Right lobe of liver (tissue), 4 donors: ENCODE measurements around the gene TTC24.

Experiments used
- POLR2A ChIP-seq: fragments of 450-650 bp; IDR thresholded peaks from one replicate; pipeline ENCODE4 v1.6.1; 2017; ENCODE audit warnings: antibody characterized with exemption, mild to moderate bottlenecking
- TF ChIP-seq, protein P1 (sequence below), 4 donors: fragments of 200-600 bp in 3 of 4; fragments of 450-650 bp in 1 of 4; IDR thresholded peaks; one replicate each; pipeline versions ENCODE4 v1.5.1 to v1.8.0; 2016 to 2022; ENCODE audit warnings: antibody characterized with exemption in 4 of 4, mild to moderate bottlenecking in 2 of 4
- donor health status: DM: no; HTN: no; CAD: no.
- donor health status: DM: no; HTN: no; CAD: no.
- donor health status: DM: no; HTN: yes; CAD: no.

DNA sequence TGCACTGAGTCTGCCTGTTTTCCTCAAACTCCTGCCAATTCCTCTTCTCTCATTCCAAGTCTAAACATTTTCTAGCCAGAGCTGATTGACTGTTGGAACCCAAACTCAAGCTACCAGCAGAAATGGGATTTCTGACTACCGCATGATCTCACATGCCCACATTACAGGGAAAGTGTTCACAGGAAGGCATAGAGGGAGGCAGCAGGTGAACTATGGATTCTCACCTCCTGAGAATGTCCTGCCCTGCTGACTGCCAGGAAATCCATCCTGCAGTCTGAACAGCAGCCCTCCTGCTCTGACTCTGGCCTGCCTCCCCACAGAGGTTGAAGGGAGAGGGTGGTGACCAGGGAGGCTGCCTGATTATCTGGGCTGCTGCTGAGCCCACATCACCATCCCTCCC is 29.7 kb upstream of the TTC24 start:
- TF ChIP-seq, protein P1, sequence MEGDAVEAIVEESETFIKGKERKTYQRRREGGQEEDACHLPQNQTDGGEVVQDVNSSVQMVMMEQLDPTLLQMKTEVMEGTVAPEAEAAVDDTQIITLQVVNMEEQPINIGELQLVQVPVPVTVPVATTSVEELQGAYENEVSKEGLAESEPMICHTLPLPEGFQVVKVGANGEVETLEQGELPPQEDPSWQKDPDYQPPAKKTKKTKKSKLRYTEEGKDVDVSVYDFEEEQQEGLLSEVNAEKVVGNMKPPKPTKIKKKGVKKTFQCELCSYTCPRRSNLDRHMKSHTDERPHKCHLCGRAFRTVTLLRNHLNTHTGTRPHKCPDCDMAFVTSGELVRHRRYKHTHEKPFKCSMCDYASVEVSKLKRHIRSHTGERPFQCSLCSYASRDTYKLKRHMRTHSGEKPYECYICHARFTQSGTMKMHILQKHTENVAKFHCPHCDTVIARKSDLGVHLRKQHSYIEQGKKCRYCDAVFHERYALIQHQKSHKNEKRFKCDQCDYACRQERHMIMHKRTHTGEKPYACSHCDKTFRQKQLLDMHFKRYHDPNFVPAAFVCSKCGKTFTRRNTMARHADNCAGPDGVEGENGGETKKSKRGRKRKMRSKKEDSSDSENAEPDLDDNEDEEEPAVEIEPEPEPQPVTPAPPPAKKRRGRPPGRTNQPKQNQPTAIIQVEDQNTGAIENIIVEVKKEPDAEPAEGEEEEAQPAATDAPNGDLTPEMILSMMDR (IDR thresholded peaks at IDR 0.05) = no peak
- TF ChIP-seq POLR2A = no peak
